ENCODE data around the gene ARHGAP33.
A peak's percentile ranks its signal among the peaks of the same experiment; 100 is the strongest.

The ARHGAP33 gene

GRCh38 chr19:35739275-35740107 lies 35.9 kb upstream of the ARHGAP33 start:
- DNase-seq: no peak

- DNase-seq: no peak
These were observed 35.3 kb upstream of the ARHGAP33 start for GRCh38 chr19:35740108-35740422.

- peak; percentile 97 to 98 for DNase-seq
These were observed 34.8 kb upstream of the ARHGAP33 start for GRCh38 chr19:35740423-35741202.

GRCh38 chr19:35741203-35741515 lies 34.2 kb upstream of the ARHGAP33 start:
- DNase-seq: no peak

GRCh38 chr19:35742121-35742724 lies 33.1 kb upstream of the ARHGAP33 start, which contains the start of gene IGFLR1:
Gene IGFLR1 (minus strand): TSS chr19:35742452. CDS start chr19:35741180, 1,272 bp downstream.
- no peak for DNase-seq

- no peak for DNase-seq
These were observed 31.5 kb upstream of the ARHGAP33 start for GRCh38 chr19:35743640-35744429.

GRCh38 chr19:35744430-35745327 lies 30.7 kb upstream of the ARHGAP33 start:
- DNase-seq: peak; percentile 94 to 97

GRCh38 chr19:35745328-35746086 lies 29.9 kb upstream of the ARHGAP33 start, which contains the start of the genes PSENEN and U2AF1L4:
Gene PSENEN (plus strand): TSS chr19:35745651. CDS start chr19:35745931, 280 bp downstream.
Gene U2AF1L4 (minus strand): TSS chr19:35745418. CDS start chr19:35745391, 27 bp downstream.
- peak; percentile 98 to 99 for DNase-seq

GRCh38 chr19:35746087-35746462 lies 29.3 kb upstream of the ARHGAP33 start:
- no peak for DNase-seq

GRCh38 chr19:35746531-35746930 lies 28.8 kb upstream of the ARHGAP33 start:
- DNase-seq: no peak

GRCh38 chr19:35748106-35749020 lies 27.0 kb upstream of the ARHGAP33 start, which contains the start of gene LIN37:
Gene LIN37 (plus strand): TSS chr19:35748576. CDS start chr19:35748725, 149 bp downstream.
- peak; percentile 99 for DNase-seq

- no peak for DNase-seq
These were observed 25.2 kb upstream of the ARHGAP33 start for GRCh38 chr19:35750167-35750566.

GRCh38 chr19:35751839-35752745 lies 23.3 kb upstream of the ARHGAP33 start:
- DNase-seq: no peak

- DNase-seq: no peak
These were observed 22.5 kb upstream of the ARHGAP33 start for GRCh38 chr19:35752746-35753350.

- DNase-seq: no peak
These were observed 21.6 kb upstream of the ARHGAP33 start for GRCh38 chr19:35753634-35754369.

- DNase-seq: no peak
These were observed 20.8 kb upstream of the ARHGAP33 start for GRCh38 chr19:35754370-35755130.

Data from SHP77 (cell line).